Keratinocyte (primary cell): ENCODE results near the gene GCSAM. TPM values are rescaled to one million over a fixed set of nuclear protein-coding genes. Genes with fewer than 3 reads are reported as not detected.

Experiments
- DNase-seq: peaks from one replicate; pipeline ENCODE4 v3.0.0-alpha.2; 2011; ENCODE audit warnings: low read depth, missing footprints, low spot score
- FAIRE-seq: peaks from 2 replicates; lab custom pipeline; 2011; peaks lifted over from hg19 to GRCh38; lab: Jason Lieb, UNC
- H2AFZ ChIP-seq: 2 replicates; pipeline ENCODE4 v1.6.0; 2012; ENCODE audit warnings: low read length, control low read depth, inconsistent platforms; ENCODE audit not compliant: control insufficient read depth
- H3K27ac ChIP-seq: 2 replicates; pipeline ENCODE4 v1.5.1; 2011; ENCODE audit warnings: low read length; ENCODE audit not compliant: control insufficient read depth, insufficient read depth
- H3K27me3 ChIP-seq: 3 replicates; pipeline ENCODE4 v1.6.0; 2011; ENCODE audit warnings: low read length; ENCODE audit not compliant: control insufficient read depth, insufficient read depth; ENCODE audit errors: extremely low read depth
- H3K36me3 ChIP-seq, 2 experiments: 2 replicates in 1 of 2; 3 replicates in 1 of 2; pipeline ENCODE4 v1.5.1; 2011; ENCODE audit warnings: low read length in 2 of 2, mild to moderate bottlenecking in 1 of 2; ENCODE audit not compliant: control insufficient read depth in 2 of 2, insufficient read depth in 2 of 2; ENCODE audit errors: extremely low read depth in 1 of 2
- H3K4me1 ChIP-seq: 3 replicates; pipeline ENCODE4 v1.5.1; 2011; ENCODE audit warnings: low read length; ENCODE audit not compliant: control insufficient read depth, insufficient read depth; ENCODE audit errors: extremely low read depth
- H3K4me2 ChIP-seq: 3 replicates; pipeline ENCODE4 v1.6.0; 2011; ENCODE audit warnings: low read depth, low read length; ENCODE audit not compliant: control insufficient read depth, insufficient read depth; ENCODE audit errors: extremely low read depth
- H3K4me3 ChIP-seq, 3 experiments: fragments of 200-600 bp in 1 of 3; sonication (generic) in 1 of 3; 2 replicates in 2 of 3; 3 replicates in 1 of 3; pipeline ENCODE4 v1.5.1; 2011 to 2016; ENCODE audit warnings: low read length in 3 of 3, mild to moderate bottlenecking in 3 of 3, control low read depth in 2 of 3, inconsistent platforms in 1 of 3, low read depth in 1 of 3, mixed read lengths in 1 of 3, mixed run types in 1 of 3, moderate library complexity in 1 of 3; ENCODE audit not compliant: control insufficient read depth in 2 of 3, insufficient read depth in 2 of 3; ENCODE audit errors: extremely low read depth in 1 of 3
- H3K79me2 ChIP-seq: 2 replicates; pipeline ENCODE4 v1.6.0; 2012; ENCODE audit warnings: low read length; ENCODE audit not compliant: control insufficient read depth, insufficient read depth
- H3K9ac ChIP-seq: 3 replicates; pipeline ENCODE4 v1.6.0; 2011; ENCODE audit warnings: low read length; ENCODE audit not compliant: control insufficient read depth, insufficient read depth; ENCODE audit errors: extremely low read depth
- H3K9me1 ChIP-seq: 3 replicates; pipeline ENCODE4 v1.6.0; 2011; ENCODE audit warnings: low read length; ENCODE audit not compliant: control insufficient read depth, insufficient read depth; ENCODE audit errors: extremely low read depth
- H3K9me3 ChIP-seq: 2 replicates; pipeline ENCODE4 v1.5.1; 2012; ENCODE audit warnings: low read depth, low read length; ENCODE audit not compliant: control insufficient read depth
- H4K20me1 ChIP-seq: 3 replicates; pipeline ENCODE4 v1.6.0; 2011; ENCODE audit warnings: low read length; ENCODE audit not compliant: control insufficient read depth, insufficient read depth; ENCODE audit errors: extremely low read depth
- EZH2 ChIP-seq: IDR thresholded peaks from one replicate; pipeline ENCODE4 v1.6.1; 2012; ENCODE audit warnings: inconsistent platforms, mild to moderate bottlenecking, low read length, moderate library complexity
- dilution Hi-C: fragments of 300-500 bp; cut with MboI; formaldehyde crosslinking; loops from one replicate; pipeline ENCODE4 v1.7.0; 2020; ENCODE audit warnings: low sequenced_read_pairs; ENCODE audit not compliant: extremely low pct_ligation_motif_present
- polyA plus RNA-seq, 5 experiments: library from polyadenylated mRNA; depleted of rRNA in 3 of 5; stranded (reverse) in 3 of 5; stranded (forward) in 1 of 5; unstranded in 1 of 5; fragments of >200 nt; gene quantifications; 1 replicate in 1 of 5; 2 replicates in 3 of 5; 3 replicates in 1 of 5; pipeline versions ENCODE4 v1.2.1 to v1.2.3, GENCODE V29; 2011 to 2012; ENCODE audit warnings: missing spikeins in 2 of 5, low read depth in 1 of 5, low replicate concordance in 1 of 5
- TF ChIP-seq, protein P1 (sequence below), 3 experiments: IDR thresholded peaks in 1 of 3; conservative IDR thresholded peaks in 1 of 3; optimal IDR thresholded peaks in 1 of 3; 2 replicates in 2 of 3; 3 replicates in 1 of 3; pipeline versions ENCODE3 to v1.5.1; 2011; ENCODE audit warnings: low read length in 3 of 3, mild to moderate bottlenecking in 3 of 3, moderate library complexity in 2 of 3, control low read depth in 1 of 3, inconsistent platforms in 1 of 3; ENCODE audit not compliant: insufficient read depth in 2 of 3; ENCODE audit errors: extremely low read depth in 1 of 3

The GCSAM gene
- polyA plus RNA-seq, 1 donor (not counting 4 experiments of a cell fraction or from before 2014, with no cell fraction given) = 2.9 TPM

DNA sequence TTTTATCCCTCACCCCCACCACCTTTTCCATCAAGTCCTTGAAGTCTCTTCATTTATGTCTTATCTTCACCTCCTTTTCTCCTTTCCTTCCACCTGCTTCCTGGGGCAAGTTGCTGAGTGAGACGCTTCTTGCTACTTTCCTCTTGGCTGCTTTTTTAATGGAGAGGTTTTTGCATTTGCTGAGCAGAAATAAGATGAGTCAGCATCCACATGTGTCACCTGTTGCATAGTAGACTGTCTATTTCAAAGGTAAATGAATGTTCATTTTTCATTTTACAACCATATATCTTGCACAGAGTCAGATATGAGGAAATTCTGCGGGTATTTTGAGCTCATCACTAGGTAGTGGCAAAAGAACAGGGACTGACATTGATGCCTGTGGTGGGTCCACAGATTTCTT, 28.3 kb downstream of the GCSAM start:
- Histone ChIP-seq H3K36me3 (peaks cover 24 to 27% of the 10 kb centered on the region in 2 experiments), H2AFZ (no peak overlapping the region), H3K27me3 (no peaks in the 10 kb centered on the region), H3K27ac (no peak overlapping the region), H3K4me1 (peaks cover 22% of the 10 kb centered on the region), H3K9ac (no peak overlapping the region), H3K4me2 (no peak overlapping the region), H3K4me3 (no peak overlapping the region), H3K9me3 (no peaks in the 10 kb centered on the region), H4K20me1 (no peaks in the 10 kb centered on the region), H3K9me1 (peaks cover 3% of the 10 kb centered on the region), H3K79me2 (peaks cover 20% of the 10 kb centered on the region)
- dilution Hi-C loops = no loop called here
- FAIRE-seq (no peak), DNase-seq (no peak)
- no peak for TF ChIP-seq EZH2
- TF ChIP-seq, protein P1, sequence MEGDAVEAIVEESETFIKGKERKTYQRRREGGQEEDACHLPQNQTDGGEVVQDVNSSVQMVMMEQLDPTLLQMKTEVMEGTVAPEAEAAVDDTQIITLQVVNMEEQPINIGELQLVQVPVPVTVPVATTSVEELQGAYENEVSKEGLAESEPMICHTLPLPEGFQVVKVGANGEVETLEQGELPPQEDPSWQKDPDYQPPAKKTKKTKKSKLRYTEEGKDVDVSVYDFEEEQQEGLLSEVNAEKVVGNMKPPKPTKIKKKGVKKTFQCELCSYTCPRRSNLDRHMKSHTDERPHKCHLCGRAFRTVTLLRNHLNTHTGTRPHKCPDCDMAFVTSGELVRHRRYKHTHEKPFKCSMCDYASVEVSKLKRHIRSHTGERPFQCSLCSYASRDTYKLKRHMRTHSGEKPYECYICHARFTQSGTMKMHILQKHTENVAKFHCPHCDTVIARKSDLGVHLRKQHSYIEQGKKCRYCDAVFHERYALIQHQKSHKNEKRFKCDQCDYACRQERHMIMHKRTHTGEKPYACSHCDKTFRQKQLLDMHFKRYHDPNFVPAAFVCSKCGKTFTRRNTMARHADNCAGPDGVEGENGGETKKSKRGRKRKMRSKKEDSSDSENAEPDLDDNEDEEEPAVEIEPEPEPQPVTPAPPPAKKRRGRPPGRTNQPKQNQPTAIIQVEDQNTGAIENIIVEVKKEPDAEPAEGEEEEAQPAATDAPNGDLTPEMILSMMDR (optimal IDR thresholded peaks at IDR 0.05 in 1 of 3, IDR thresholded peaks at IDR 0.05 in 1 of 3, conservative IDR thresholded peaks at IDR 0.05 in 1 of 3; ENCODE audit: extremely low read depth in 1 of 3, insufficient read depth in 2 of 3, low read length in 3 of 3) = no peak

DNA sequence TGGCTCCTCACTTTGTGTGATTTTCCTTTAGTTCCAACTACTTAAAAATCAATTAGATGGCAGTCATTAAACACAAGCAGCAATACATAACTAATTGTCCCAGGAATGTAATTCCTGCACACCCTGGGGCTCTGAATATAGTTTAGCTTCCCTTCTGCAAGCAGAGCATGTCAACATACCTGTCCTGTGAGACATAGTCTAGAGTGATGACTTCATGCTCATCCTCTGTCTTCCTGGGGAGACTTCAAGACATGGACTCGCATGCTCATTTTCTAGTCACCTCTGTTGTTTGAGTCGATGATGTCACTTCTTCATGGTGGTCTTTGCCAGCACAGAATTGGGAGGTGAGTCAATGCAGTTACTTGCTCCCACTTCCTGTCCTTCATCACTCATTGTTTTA, 31.1 kb downstream of the GCSAM start:
- Histone ChIP-seq H3K36me3 (peaks cover 14 to 27% of the 10 kb centered on the region in 2 experiments), H3K9ac (peak overlapping the region; percentile 61), H2AFZ (no peak overlapping the region), H3K9me1 (peaks cover 3% of the 10 kb centered on the region), H3K4me3 (peak overlapping the region in 2 of 3 experiments; percentile 15 to 40), H3K9me3 (no peaks in the 10 kb centered on the region), H4K20me1 (no peaks in the 10 kb centered on the region), H3K4me2 (peak overlapping the region; percentile 80), H3K79me2 (peaks cover 39% of the 10 kb centered on the region), H3K4me1 (peaks cover 34% of the 10 kb centered on the region), H3K27ac (peak overlapping the region; percentile 80), H3K27me3 (no peaks in the 10 kb centered on the region)
- FAIRE-seq (peak; percentile 99), DNase-seq (peak; percentile 97)
- dilution Hi-C loops = no loop called here
- TF ChIP-seq EZH2 = no peak
- TF ChIP-seq, protein P1 (optimal IDR thresholded peaks at IDR 0.05 in 1 of 3, IDR thresholded peaks at IDR 0.05 in 1 of 3, conservative IDR thresholded peaks at IDR 0.05 in 1 of 3; ENCODE audit: extremely low read depth in 1 of 3, insufficient read depth in 2 of 3, low read length in 3 of 3) = no peak
